ENCODE data around the gene NRF1. TPM values are rescaled to one million over a fixed set of nuclear protein-coding genes. Genes with fewer than 3 reads are reported as not detected.

NRF1 gene
- total RNA-seq, 1 donor from 2014 or later, result 18.1 TPM

DNA sequence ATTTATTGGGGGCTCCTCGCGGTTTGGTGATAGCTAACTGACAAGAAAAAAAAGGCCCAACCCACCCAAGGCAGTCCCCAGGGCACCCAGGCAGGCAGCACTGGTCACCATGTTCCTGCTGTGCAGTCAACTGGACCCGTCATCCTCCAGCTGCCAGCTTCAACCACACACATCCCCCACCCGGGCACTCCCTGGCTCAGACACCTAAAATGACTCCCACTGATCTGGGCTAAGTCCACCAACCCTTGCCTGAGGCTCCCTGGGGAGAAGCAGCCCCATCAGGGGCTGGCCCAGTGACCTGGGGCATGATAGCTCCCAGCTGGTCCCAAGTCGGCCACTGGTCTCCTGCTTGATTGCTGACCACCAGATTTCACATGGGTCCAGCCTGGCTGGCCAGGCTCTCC is 161.8 kb downstream of the NRF1 start:
- Mint-ChIP-seq H3K4me3 (ENCODE audit: unreplicated experiment) (no peak overlapping the region), H3K27ac (ENCODE audit: unreplicated experiment) (no peak overlapping the region), H3K4me1 (ENCODE audit: unreplicated experiment) (peaks cover 4% of the 10 kb centered on the region), H3K27me3 (ENCODE audit: unreplicated experiment) (peaks cover 20% of the 10 kb centered on the region), H3K9me3 (ENCODE audit: unreplicated experiment) (no peaks in the 10 kb centered on the region), H3K36me3 (ENCODE audit: low read depth, unreplicated experiment) (no peaks in the 10 kb centered on the region)
- DNase-seq (ENCODE audit: low spot score), result no peak
- TF ChIP-seq, protein P1, sequence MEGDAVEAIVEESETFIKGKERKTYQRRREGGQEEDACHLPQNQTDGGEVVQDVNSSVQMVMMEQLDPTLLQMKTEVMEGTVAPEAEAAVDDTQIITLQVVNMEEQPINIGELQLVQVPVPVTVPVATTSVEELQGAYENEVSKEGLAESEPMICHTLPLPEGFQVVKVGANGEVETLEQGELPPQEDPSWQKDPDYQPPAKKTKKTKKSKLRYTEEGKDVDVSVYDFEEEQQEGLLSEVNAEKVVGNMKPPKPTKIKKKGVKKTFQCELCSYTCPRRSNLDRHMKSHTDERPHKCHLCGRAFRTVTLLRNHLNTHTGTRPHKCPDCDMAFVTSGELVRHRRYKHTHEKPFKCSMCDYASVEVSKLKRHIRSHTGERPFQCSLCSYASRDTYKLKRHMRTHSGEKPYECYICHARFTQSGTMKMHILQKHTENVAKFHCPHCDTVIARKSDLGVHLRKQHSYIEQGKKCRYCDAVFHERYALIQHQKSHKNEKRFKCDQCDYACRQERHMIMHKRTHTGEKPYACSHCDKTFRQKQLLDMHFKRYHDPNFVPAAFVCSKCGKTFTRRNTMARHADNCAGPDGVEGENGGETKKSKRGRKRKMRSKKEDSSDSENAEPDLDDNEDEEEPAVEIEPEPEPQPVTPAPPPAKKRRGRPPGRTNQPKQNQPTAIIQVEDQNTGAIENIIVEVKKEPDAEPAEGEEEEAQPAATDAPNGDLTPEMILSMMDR (IDR thresholded peaks at IDR 0.05; ENCODE audit: unreplicated experiment), result no peak

DNA sequence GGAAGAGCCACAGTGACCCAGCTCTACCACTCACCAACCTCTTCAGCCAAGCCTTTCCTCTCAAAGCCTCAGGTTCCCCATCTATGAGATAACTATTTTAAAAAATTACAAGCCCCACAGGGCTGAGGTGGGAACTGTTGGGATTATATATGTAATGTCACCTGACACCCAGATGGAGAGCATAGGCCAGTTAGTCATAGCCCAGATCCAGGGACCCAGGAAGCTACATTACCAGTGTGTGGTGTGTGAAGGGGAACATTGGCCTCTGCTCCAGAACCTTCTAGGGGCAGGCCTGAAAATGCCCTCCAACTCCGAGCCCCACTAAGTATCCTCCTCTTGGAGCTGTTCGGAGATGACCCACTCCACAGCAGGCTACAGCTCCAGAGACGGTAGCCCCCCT is 162.4 kb downstream of the NRF1 start:
- no peak overlapping the region for H3K4me3 Mint-ChIP-seq (ENCODE audit: unreplicated experiment)
- H3K4me1 Mint-ChIP-seq (ENCODE audit: unreplicated experiment), result peaks cover 4% of the 10 kb centered on the region
- peaks cover 22% of the 10 kb centered on the region for H3K27me3 Mint-ChIP-seq (ENCODE audit: unreplicated experiment)
- DNase-seq (ENCODE audit: low spot score), result no peak
- no peaks in the 10 kb centered on the region for H3K9me3 Mint-ChIP-seq (ENCODE audit: unreplicated experiment)
- TF ChIP-seq, protein P1 (IDR thresholded peaks at IDR 0.05; ENCODE audit: unreplicated experiment), result no peak
- no peaks in the 10 kb centered on the region for H3K36me3 Mint-ChIP-seq (ENCODE audit: low read depth, unreplicated experiment)
- H3K27ac Mint-ChIP-seq (ENCODE audit: unreplicated experiment), result no peak overlapping the region

DNA sequence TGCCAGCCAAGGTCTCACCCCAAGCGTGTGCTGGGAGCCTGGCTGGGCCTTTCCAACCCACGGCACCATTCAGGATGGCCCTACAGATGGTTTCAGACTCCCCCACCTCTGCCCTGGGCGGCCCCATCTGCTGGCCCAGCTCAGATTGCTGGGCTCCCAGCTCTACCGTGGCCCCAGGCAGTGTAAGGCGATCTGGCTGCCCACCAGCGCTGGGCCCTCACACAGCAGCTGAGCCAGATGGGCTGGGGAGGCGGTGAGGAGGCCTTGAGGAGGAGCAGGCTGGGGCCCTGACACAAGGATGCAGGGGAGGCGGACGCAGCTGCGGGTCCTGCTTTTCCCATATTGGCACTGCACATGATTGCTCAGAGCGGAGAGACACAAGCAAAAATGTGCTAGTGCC is 162.8 kb downstream of the NRF1 start:
- Mint-ChIP-seq H3K27ac (ENCODE audit: unreplicated experiment) (no peak overlapping the region), H3K4me3 (ENCODE audit: unreplicated experiment) (no peak overlapping the region), H3K27me3 (ENCODE audit: unreplicated experiment) (peaks cover 22% of the 10 kb centered on the region), H3K4me1 (ENCODE audit: unreplicated experiment) (peaks cover 4% of the 10 kb centered on the region), H3K36me3 (ENCODE audit: low read depth, unreplicated experiment) (no peaks in the 10 kb centered on the region), H3K9me3 (ENCODE audit: unreplicated experiment) (no peaks in the 10 kb centered on the region)
- TF ChIP-seq, protein P1 (IDR thresholded peaks at IDR 0.05; ENCODE audit: unreplicated experiment), result no peak
- no peak for DNase-seq (ENCODE audit: low spot score)

DNA sequence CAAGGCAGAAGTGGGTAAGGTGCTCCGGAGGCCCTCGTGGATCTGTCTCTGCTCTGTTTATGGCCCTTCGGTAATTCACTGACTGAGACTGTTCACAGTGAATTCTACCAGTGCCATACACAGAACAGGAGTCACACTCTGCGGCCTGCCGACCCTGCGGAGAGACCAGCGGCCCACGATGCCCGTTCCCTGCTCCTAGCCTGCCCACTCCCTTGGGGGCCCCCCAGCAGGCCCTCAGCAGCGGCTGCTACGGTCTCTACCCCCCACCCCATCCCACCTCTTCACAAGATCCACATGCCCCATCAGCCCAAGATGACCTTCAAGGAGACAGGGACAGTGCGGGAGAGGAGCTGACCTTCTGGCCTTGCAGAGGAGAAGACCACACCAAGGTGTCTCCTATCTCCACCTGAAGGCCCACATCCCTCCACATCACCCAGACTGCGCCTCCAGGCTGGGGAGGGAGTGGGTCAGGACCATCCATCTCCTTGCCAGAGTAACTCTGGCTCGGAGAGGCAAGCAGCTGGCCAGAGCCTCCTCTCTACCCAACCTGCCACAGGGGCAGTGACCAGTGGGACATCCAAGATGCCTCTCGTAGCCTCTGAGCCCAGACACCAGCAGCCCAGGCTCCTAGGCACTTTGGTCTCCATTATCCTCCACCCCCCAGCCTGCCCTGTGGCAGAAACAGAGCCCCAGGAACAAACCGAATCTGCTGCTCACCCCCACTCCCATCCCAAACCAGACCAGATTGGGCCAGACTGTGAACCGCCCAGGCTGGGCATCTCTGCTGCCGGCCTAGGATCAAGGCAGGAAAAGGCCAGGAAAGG is 163.6 kb downstream of the NRF1 start:
- H3K4me1 Mint-ChIP-seq (ENCODE audit: unreplicated experiment), result peaks cover 4% of the 10 kb centered on the region
- DNase-seq (ENCODE audit: low spot score), result no peak
- H3K27me3 Mint-ChIP-seq (ENCODE audit: unreplicated experiment), result peaks cover 22% of the 10 kb centered on the region
- H3K27ac Mint-ChIP-seq (ENCODE audit: unreplicated experiment), result no peak overlapping the region
- H3K4me3 Mint-ChIP-seq (ENCODE audit: unreplicated experiment), result no peak overlapping the region
- no peaks in the 10 kb centered on the region for H3K36me3 Mint-ChIP-seq (ENCODE audit: low read depth, unreplicated experiment)
- H3K9me3 Mint-ChIP-seq (ENCODE audit: unreplicated experiment), result no peaks in the 10 kb centered on the region
- TF ChIP-seq, protein P1 (IDR thresholded peaks at IDR 0.05; ENCODE audit: unreplicated experiment), result no peak

DNA sequence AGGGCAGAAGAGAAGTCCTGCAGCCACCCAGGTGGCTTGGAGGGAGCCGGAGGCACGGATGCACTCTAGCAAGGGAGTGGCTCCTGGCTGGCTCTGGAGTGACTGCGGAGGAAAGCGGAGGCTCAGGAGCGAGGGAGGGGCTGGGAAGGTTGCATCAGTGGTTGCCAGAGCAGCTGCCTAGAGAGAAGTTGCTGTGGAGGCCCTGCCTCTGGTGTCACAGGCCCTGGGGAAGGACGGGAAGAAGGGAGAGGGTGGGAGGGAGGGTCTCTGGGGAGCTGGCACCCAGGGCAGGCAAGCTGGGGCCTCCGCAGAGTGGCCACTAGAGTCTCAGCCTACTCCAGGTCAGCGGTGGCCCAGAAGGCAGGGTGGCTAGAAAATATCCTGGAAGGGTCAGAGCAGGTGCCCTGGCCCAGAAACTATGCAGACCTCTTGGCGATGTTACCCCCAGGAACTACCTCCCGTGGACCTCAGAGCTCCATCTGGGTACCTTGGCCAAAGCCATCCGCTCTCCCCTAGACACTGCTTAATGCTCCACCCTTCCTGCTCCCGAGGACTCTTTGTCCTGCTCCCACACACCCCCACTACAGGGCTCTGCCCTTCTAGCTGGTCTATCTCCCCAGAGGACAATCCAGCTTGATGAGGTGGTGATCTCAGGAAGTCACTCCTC is 164.3 kb downstream of the NRF1 start:
- no peak for DNase-seq (ENCODE audit: low spot score)
- Mint-ChIP-seq H3K27ac (ENCODE audit: unreplicated experiment) (no peak overlapping the region), H3K4me3 (ENCODE audit: unreplicated experiment) (no peak overlapping the region), H3K4me1 (ENCODE audit: unreplicated experiment) (peaks cover 4% of the 10 kb centered on the region), H3K27me3 (ENCODE audit: unreplicated experiment) (peaks cover 22% of the 10 kb centered on the region), H3K36me3 (ENCODE audit: low read depth, unreplicated experiment) (no peaks in the 10 kb centered on the region), H3K9me3 (ENCODE audit: unreplicated experiment) (no peaks in the 10 kb centered on the region)
- TF ChIP-seq, protein P1 (IDR thresholded peaks at IDR 0.05; ENCODE audit: unreplicated experiment), result no peak
